ENCODE measurements around the gene TSEN2. TPM values are rescaled to one million over a fixed set of nuclear protein-coding genes. Genes with fewer than 3 reads are reported as not detected.

Gene TSEN2
- total RNA-seq, 3 donors from 2014 or later (not counting 1 experiment from before 2014, with no cell fraction given): 4.1 to 11.4 (median 5.7) TPM

DNA sequence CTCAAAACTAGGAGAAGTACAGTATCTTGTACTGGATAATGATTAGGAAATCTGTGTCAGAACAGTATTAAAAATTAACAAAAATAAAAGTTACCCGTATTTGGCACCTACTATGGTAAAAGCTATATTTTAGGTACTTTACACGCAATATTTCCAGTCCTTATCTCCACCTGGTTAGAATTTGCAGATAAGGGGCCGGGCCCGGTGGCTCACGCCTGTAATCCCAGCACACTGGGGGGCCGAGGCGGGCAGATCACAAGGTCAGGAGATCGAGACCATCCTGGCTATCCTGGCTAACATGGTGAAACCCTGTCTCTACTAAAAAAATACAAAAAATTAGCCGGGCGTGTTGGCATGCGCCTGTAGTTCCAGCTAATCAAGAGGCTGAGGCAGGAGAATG, 32.6 kb downstream of the TSEN2 start:
- Histone ChIP-seq H3K4me3 (ENCODE audit: low read length) (no peak overlapping the region), H3K4me1 (ENCODE audit: control insufficient read depth, insufficient read depth, low read length) (no peaks in the 10 kb centered on the region), H3K9me3 (ENCODE audit: control insufficient read depth, insufficient read depth, low read length) (no peaks in the 10 kb centered on the region), H3K27me3 (ENCODE audit: control insufficient read depth, insufficient read depth, low read length) (no peaks in the 10 kb centered on the region), H3K36me3 (ENCODE audit: control insufficient read depth, insufficient read depth, low read length) (peaks cover 1% of the 10 kb centered on the region), H3K27ac (ENCODE audit: low read length) (no peak overlapping the region)
- H3K4me1 Mint-ChIP-seq: no peaks in the 10 kb centered on the region
- H3K27me3 Mint-ChIP-seq (ENCODE audit: low read depth in 2 of 2): no peaks in the 10 kb centered on the region
- no peaks in the 10 kb centered on the region for H3K36me3 Mint-ChIP-seq
- H3K27ac Mint-ChIP-seq: no peak overlapping the region
- WGBS (ENCODE audit: insufficient coverage): 95% methylated on average over 10 of the region's 11 CpGs
- H3K9me3 Mint-ChIP-seq: no peaks in the 10 kb centered on the region
- no peak for ATAC-seq
- TF ChIP-seq CTCF (IDR thresholded peaks at IDR 0.05): no peak
- DNase-seq: no peak
- H3K4me3 Mint-ChIP-seq: no peak overlapping the region
- intact Hi-C loops (cut with micrococcal nuclease): no loop called here

- no peak for TF ChIP-seq CTCF (IDR thresholded peaks at IDR 0.05)
These were observed 34.2 kb downstream of the TSEN2 start for GRCh38 chr3:12518261-12519028.

GRCh38 chr3:12521010-12521409, 36.7 kb downstream of the TSEN2 start:
- H3K27me3 ChIP-seq (ENCODE audit: control insufficient read depth, insufficient read depth, low read length): no peaks in the 10 kb centered on the region
- no peak overlapping the region for H3K27ac ChIP-seq (ENCODE audit: low read length)
- ATAC-seq (no peak), DNase-seq (no peak)
- no peak for TF ChIP-seq CTCF (IDR thresholded peaks at IDR 0.05)
- Mint-ChIP-seq H3K27me3 (ENCODE audit: low read depth in 2 of 2) (no peaks in the 10 kb centered on the region), H3K9me3 (no peaks in the 10 kb centered on the region), H3K27ac (no peak overlapping the region), H3K4me1 (no peaks in the 10 kb centered on the region), H3K4me3 (no peak overlapping the region), H3K36me3 (no peaks in the 10 kb centered on the region)
- intact Hi-C loops (cut with micrococcal nuclease): no loop called here
- H3K4me1 ChIP-seq (ENCODE audit: control insufficient read depth, insufficient read depth, low read length): no peaks in the 10 kb centered on the region
- H3K36me3 ChIP-seq (ENCODE audit: control insufficient read depth, insufficient read depth, low read length): peaks cover 1% of the 10 kb centered on the region
- H3K9me3 ChIP-seq (ENCODE audit: control insufficient read depth, insufficient read depth, low read length): no peaks in the 10 kb centered on the region
- no peak overlapping the region for H3K4me3 ChIP-seq (ENCODE audit: low read length)
- 100% methylated on average over 1 of the region's 2 CpGs for WGBS (ENCODE audit: insufficient coverage)

More at GRCh38 chr3:12518261-12519028, 34.2 kb downstream of the TSEN2 start:
- H3K9me3 ChIP-seq (ENCODE audit: control insufficient read depth, insufficient read depth, low read length): no peaks in the 10 kb centered on the region
- H3K27ac ChIP-seq (ENCODE audit: low read length): no peak overlapping the region
- Mint-ChIP-seq H3K27me3 (ENCODE audit: low read depth in 2 of 2) (no peaks in the 10 kb centered on the region), H3K4me1 (no peaks in the 10 kb centered on the region), H3K9me3 (no peaks in the 10 kb centered on the region), H3K4me3 (no peak overlapping the region), H3K27ac (no peak overlapping the region), H3K36me3 (no peaks in the 10 kb centered on the region)
- H3K36me3 ChIP-seq (ENCODE audit: control insufficient read depth, insufficient read depth, low read length): peaks cover 1% of the 10 kb centered on the region
- WGBS (ENCODE audit: insufficient coverage): 93% methylated on average over 6 of the region's 6 CpGs
- intact Hi-C loops (cut with micrococcal nuclease): no loop called here
- H3K27me3 ChIP-seq (ENCODE audit: control insufficient read depth, insufficient read depth, low read length): no peaks in the 10 kb centered on the region
- H3K4me3 ChIP-seq (ENCODE audit: low read length): no peak overlapping the region
- ATAC-seq (no peak), DNase-seq (no peak)
- no peaks in the 10 kb centered on the region for H3K4me1 ChIP-seq (ENCODE audit: control insufficient read depth, insufficient read depth, low read length)

- Mint-ChIP-seq H3K27me3 (ENCODE audit: low read depth in 2 of 2) (no peaks in the 10 kb centered on the region), H3K4me3 (no peak overlapping the region), H3K9me3 (no peaks in the 10 kb centered on the region), H3K36me3 (no peaks in the 10 kb centered on the region), H3K27ac (no peak overlapping the region), H3K4me1 (no peaks in the 10 kb centered on the region)
- intact Hi-C loops (cut with micrococcal nuclease): no loop called here
- ATAC-seq: no peak
- WGBS (ENCODE audit: insufficient coverage): no CpG with 5 or more reads among the region's 1 CpG
- peaks cover 7% of the 10 kb centered on the region for H3K36me3 ChIP-seq (ENCODE audit: control insufficient read depth, insufficient read depth, low read length)
- no peaks in the 10 kb centered on the region for H3K9me3 ChIP-seq (ENCODE audit: control insufficient read depth, insufficient read depth, low read length)
- no peaks in the 10 kb centered on the region for H3K4me1 ChIP-seq (ENCODE audit: control insufficient read depth, insufficient read depth, low read length)
- H3K27ac ChIP-seq (ENCODE audit: low read length): no peak overlapping the region
- H3K27me3 ChIP-seq (ENCODE audit: control insufficient read depth, insufficient read depth, low read length): no peaks in the 10 kb centered on the region
- no peak for DNase-seq
- no peak overlapping the region for H3K4me3 ChIP-seq (ENCODE audit: low read length)
- no peak for TF ChIP-seq CTCF (IDR thresholded peaks at IDR 0.05)
These were observed 38.4 kb downstream of the TSEN2 start for GRCh38 chr3:12522721-12523120.

Data from natural killer cell (primary cell).